HEK293T (cell line): ENCODE data around the gene TRMT11.

Source experiments
- CTCF ChIA-PET: fragments of 350-600 bp; formaldehyde crosslinking; extraction: SDS; loops from one replicate; lab custom pipeline; 2021; ENCODE audit warnings: antibody characterized with exemption, inconsistent platforms; lab: Yijun Ruan, JAX
- POLR2A ChIA-PET: fragments of 350-600 bp; formaldehyde crosslinking; extraction: SDS; loops from one replicate; lab custom pipeline; 2020; ENCODE audit warnings: antibody characterized with exemption, inconsistent platforms; lab: Yijun Ruan, JAX
- DNase-seq: peaks from one replicate; pipeline ENCODE4 v3.0.0; 2012; ENCODE audit warnings: mixed read lengths; ENCODE audit errors: extremely low spot score
- ARNT ChIP-seq: fragments of 450-650 bp; IDR thresholded peaks from 2 replicates; pipeline ENCODE4 v1.6.1; 2017; ENCODE audit warnings: mild to moderate bottlenecking
- BHLHE40 ChIP-seq: fragments of 450-650 bp; IDR thresholded peaks from 2 replicates; pipeline ENCODE4 v1.6.1; 2016; ENCODE audit warnings: mild to moderate bottlenecking, moderate library complexity, borderline replicate concordance
- CTBP1 ChIP-seq: fragments of 450-650 bp; IDR thresholded peaks from 2 replicates; pipeline ENCODE4 v1.6.1; 2016; ENCODE audit warnings: borderline replicate concordance
- ELF4 ChIP-seq: fragments of 450-650 bp; IDR thresholded peaks from 2 replicates; pipeline ENCODE4 v1.6.1; 2017; ENCODE audit warnings: antibody characterized with exemption
- FOXA1 ChIP-seq: fragments of 450-650 bp; IDR thresholded peaks from 2 replicates; pipeline ENCODE4 v1.6.1; 2016; ENCODE audit warnings: mild to moderate bottlenecking
- FOXK2 ChIP-seq: fragments of 450-650 bp; IDR thresholded peaks from 2 replicates; pipeline ENCODE4 v1.6.1; 2016; ENCODE audit warnings: mild to moderate bottlenecking
- FOXM1 ChIP-seq: fragments of 450-650 bp; IDR thresholded peaks from 2 replicates; pipeline ENCODE4 v1.6.1; 2017; ENCODE audit warnings: mild to moderate bottlenecking, borderline replicate concordance
- HDGF ChIP-seq: fragments of 450-650 bp; IDR thresholded peaks from 2 replicates; pipeline ENCODE4 v1.6.1; 2017; ENCODE audit warnings: antibody characterized with exemption, borderline replicate concordance
- L3MBTL2 ChIP-seq: fragments of 450-650 bp; conservative IDR thresholded peaks from 2 replicates; pipeline ENCODE4 v1.6.1; 2016; ENCODE audit warnings: mild to moderate bottlenecking
- LEF1 ChIP-seq: fragments of 450-650 bp; IDR thresholded peaks from 2 replicates; pipeline ENCODE4 v1.6.1; 2017; ENCODE audit warnings: mild to moderate bottlenecking, borderline replicate concordance
- NFRKB ChIP-seq: fragments of 450-650 bp; IDR thresholded peaks from 2 replicates; pipeline ENCODE4 v1.6.1; 2016; ENCODE audit warnings: mild to moderate bottlenecking, moderate library complexity
- PKNOX1 ChIP-seq: fragments of 450-650 bp; IDR thresholded peaks from 2 replicates; pipeline ENCODE4 v1.6.1; 2016
- SP1 ChIP-seq: fragments of 450-650 bp; IDR thresholded peaks from 2 replicates; pipeline ENCODE4 v1.6.1; 2017
- SUZ12 ChIP-seq: fragments of 450-650 bp; IDR thresholded peaks from 2 replicates; pipeline ENCODE4 v1.6.1; 2016; ENCODE audit warnings: mild to moderate bottlenecking
- TARDBP ChIP-seq: fragments of 450-650 bp; IDR thresholded peaks from 2 replicates; pipeline ENCODE4 v1.6.1; 2016
- ZNF384 ChIP-seq: fragments of 450-650 bp; IDR thresholded peaks from 2 replicates; pipeline ENCODE4 v1.6.1; 2016

Gene TRMT11

DNA sequence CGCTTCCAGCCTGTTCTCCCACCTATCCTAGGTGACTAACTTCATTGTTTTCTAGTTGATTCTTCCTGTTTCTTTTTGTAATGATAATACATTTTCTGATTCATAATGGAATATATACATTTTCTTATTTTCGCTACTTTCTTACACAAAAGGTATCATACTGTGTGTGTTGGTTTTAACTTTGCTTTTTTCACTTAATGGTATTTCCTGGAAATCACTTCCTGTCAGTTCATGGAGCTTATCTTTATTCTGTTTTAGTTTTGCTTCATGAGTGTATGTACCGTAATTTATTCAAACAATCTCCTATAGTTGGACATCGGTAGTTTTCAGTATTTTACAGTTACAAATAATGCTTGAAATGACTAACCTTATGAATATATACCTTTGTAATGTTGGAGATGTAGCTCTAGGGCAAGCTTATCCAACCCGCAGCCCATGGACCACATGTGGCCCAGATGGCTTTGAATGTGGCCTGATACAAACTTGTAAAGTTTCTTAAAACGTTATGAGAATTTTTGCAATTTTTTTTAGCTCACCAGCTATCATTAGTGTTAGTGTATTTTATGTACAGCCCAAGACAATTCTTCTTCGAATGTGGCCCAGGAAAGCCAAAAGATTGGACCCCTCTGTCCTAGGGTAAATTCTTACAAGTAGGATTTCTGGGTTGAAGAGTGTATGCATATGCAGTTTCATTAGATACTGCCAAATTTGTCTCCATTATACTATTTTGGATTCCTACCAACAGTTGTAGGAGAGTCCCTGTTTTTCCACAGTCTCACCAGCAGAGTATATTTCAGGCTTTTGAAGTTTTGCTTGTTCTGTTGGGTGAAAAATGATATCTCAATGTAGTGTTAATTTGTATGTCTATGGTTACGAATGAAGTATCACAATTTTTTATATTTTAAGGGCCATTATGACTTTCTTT, 16.7 kb downstream of the TRMT11 start:
- ChIA-PET POLR2A (interaction anchor here (2.0 kb wide), 1 partner anchor 16 kb away, joined by 7 read pairs; the partner anchor contains the start of gene TRMT11), CTCF (interaction anchor here (0.6 to 2.0 kb wide), 5 partner anchors 8 to 690 kb away, joined by 3 to 6 read pairs (median 3); no protein-coding TSS in a partner anchor)
- DNase-seq: no peak
- TF ChIP-seq FOXA1 (no peak), FOXM1 (no peak), ZNF384 (no peak), HDGF (no peak), SUZ12 (no peak), ARNT (no peak), LEF1 (no peak)

DNA sequence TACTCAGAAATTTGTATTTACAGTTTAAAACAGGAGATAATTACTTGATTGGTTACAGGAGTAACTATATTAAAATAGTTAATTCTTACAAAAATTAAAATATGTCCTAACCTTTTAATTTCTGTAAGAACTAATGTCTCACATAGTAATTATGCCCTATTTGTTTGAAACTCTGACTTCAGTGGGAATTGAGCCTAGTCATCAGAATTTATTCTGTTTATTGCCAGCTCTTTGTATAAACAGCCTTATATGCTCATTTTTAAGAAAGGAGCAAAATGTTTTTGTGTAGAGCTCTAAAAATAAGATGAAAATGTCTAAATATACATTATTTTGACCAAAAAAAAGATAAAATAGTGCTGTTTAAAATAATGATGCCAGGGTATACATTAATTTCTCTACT, 21.5 kb downstream of the TRMT11 start:
- CTCF ChIA-PET: no interaction called here
- no peak for DNase-seq
- POLR2A ChIA-PET: interaction anchor here (2.1 kb wide), 1 partner anchor 21 kb away, joined by 6 read pairs; the partner anchor contains the start of gene TRMT11
- no peak for TF ChIP-seq LEF1
- no peak for TF ChIP-seq CTBP1
- TF ChIP-seq ZNF384: no peak
- no peak for TF ChIP-seq HDGF
- TF ChIP-seq TARDBP: no peak
- TF ChIP-seq SP1: no peak
- TF ChIP-seq FOXK2: no peak
- no peak for TF ChIP-seq SUZ12

DNA sequence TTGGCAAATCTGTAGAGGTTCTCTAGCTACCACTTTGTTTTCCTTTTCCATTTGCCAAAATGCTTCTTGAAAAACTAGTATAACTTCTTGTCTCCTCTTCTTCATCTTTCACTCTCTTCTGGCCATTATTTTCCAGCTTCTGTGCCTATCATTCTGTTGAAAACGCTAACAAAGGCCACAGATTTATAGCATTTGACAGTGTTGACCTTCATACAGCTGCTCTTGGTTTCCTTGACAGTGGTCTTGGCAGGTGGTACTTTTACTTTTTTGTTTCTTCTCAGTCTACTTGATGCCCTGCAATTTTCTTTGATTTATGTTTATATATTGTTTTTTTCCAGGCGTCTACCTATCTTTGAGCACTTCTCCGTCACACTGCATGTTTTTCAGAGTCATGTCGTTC, 23.7 kb downstream of the TRMT11 start:
- no peak for DNase-seq
- TF ChIP-seq TARDBP: no peak
- no peak for TF ChIP-seq HDGF
- no peak for TF ChIP-seq FOXK2
- no peak for TF ChIP-seq PKNOX1
- no peak for TF ChIP-seq CTBP1
- no peak for TF ChIP-seq ZNF384
- TF ChIP-seq BHLHE40: no peak
- no peak for TF ChIP-seq SP1
- TF ChIP-seq FOXA1: no peak
- no peak for TF ChIP-seq LEF1
- TF ChIP-seq FOXM1: no peak
- ChIA-PET POLR2A (no interaction called here), CTCF (interaction anchor here (0.7 kb wide), 2 partner anchors 23 to 817 kb away, joined by 3 read pairs; no protein-coding TSS in a partner anchor)

DNA sequence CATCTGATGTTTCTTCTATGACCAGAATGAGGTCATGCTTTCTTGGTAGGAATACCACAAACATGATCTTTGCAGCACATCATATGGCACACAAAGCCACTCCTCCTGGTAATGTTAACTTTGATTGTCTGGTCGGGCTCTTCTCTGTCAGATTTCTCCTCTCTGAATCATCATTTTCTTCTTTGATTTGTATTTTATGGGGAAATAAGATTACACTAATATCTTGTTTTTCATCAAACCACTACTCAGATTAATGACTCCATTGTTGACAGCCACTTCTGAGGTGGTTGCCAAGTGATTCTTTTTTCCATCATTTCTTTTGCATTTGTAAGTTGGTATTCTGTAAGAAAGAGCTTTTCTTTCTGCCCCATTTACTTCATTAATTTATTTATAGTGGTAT, 29.5 kb downstream of the TRMT11 start:
- ChIA-PET POLR2A (no interaction called here), CTCF (no interaction called here)
- DNase-seq: no peak
- TF ChIP-seq L3MBTL2 (no peak), FOXA1 (no peak), ZNF384 (no peak), FOXK2 (no peak), PKNOX1 (no peak), FOXM1 (no peak), SP1 (no peak), HDGF (no peak), TARDBP (no peak), ARNT (no peak), NFRKB (no peak), SUZ12 (no peak), CTBP1 (no peak), LEF1 (no peak), ELF4 (no peak), BHLHE40 (no peak)

DNA sequence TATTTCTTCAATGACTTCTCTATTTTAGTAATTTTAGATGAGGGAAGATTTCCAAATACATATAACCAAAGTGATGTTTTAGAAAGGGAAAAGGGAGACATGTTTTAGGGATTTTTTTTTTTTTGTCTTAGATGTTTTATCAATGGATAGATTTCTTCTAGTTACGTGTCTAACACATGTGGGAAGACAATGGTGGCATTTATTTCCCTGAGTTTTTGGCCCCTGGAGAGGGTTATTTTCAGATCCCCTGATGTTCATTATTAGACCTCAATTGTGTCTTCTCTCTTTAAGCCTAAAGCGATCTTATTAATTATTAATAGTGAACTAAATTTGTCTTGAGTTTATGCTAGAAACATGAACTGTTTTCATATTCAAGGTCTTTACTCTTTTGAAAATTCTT, 30.3 kb downstream of the TRMT11 start:
- ChIA-PET POLR2A (no interaction called here), CTCF (no interaction called here)
- DNase-seq: no peak
- TF ChIP-seq SP1 (no peak), FOXK2 (no peak), FOXA1 (no peak), HDGF (no peak), SUZ12 (no peak), ELF4 (no peak), PKNOX1 (no peak), CTBP1 (no peak), BHLHE40 (no peak), TARDBP (no peak), ARNT (no peak), ZNF384 (no peak), LEF1 (no peak), NFRKB (no peak), FOXM1 (no peak), L3MBTL2 (no peak)

DNA sequence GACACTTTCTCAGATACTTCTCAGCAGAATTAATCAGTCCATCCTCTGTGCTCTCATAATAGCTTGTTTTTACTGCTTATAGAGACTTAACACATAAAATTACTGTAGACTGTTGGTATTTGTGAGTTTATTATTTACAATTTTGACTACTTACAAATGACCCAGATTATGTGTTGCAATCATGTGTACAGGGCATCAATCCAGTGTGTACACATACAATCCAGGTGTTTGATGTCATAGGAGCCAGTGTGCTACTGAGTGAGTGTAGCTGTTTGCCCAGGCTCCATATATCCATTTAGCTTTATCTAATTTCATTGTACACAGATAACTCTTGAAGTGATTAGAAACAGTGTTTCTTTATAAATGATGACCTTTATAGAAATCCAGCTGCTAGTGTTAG, 31.3 kb downstream of the TRMT11 start:
- TF ChIP-seq NFRKB (no peak), L3MBTL2 (no peak), PKNOX1 (no peak), TARDBP (no peak), FOXK2 (no peak)
- DNase-seq: no peak
- ChIA-PET POLR2A (no interaction called here), CTCF (interaction anchor here (0.7 to 0.9 kb wide), 2 partner anchors 15 to 639 kb away, joined by 3 read pairs; no protein-coding TSS in a partner anchor)
